HepG2 (cell line): ENCODE measurements around the gene IL1RAPL2. TPM values are rescaled to one million over a fixed set of nuclear protein-coding genes. Genes with fewer than 3 reads are reported as not detected.

Experiments used
- ATAC-seq: fragments of 200-7000 bp; cut with Tn5 transposase; 3 replicates; pipeline ENCODE4 v1.9.1; 2020; ENCODE audit warnings: mild to moderate bottlenecking, moderate library complexity
- BruUV-seq: library from RNA; stranded (reverse); fragments of 400-500 nt; replicated peaks from 2 replicates; lab custom pipeline; 2021; lab: Mats Ljungman, UMichigan
- CTCF ChIA-PET: fragments of 300-600 bp; formaldehyde crosslinking; extraction: SDS; loops from one replicate; lab custom pipeline; 2021; ENCODE audit warnings: low total read pairs, inconsistent platforms, low intra/inter-chr PET ratio; lab: Yijun Ruan, JAX
- POLR2A ChIA-PET: fragments of 350-600 bp; sonication (Branson Sonifier 250); formaldehyde crosslinking; loops from one replicate; lab custom pipeline; 2020; ENCODE audit warnings: antibody characterized with exemption, inconsistent platforms; lab: Yijun Ruan, JAX
- DNase-seq: peaks from one replicate; pipeline ENCODE4 v3.0.0-alpha.2; 2015; ENCODE audit warnings: low spot score
- FAIRE-seq: peaks from 3 replicates; lab custom pipeline; 2011; peaks lifted over from hg19 to GRCh38; lab: Jason Lieb, UNC
- H2AFZ ChIP-seq: one replicate; pipeline ENCODE4 v1.6.1; 2011; ENCODE audit warnings: low read length, inconsistent platforms
- H3K27ac ChIP-seq: fragments of 300-600 bp; 3 replicates; pipeline ENCODE4 v1.8.0; 2011; ENCODE audit warnings: mixed run types, mild to moderate bottlenecking, mixed read lengths, low read length, inconsistent platforms; ENCODE audit not compliant: insufficient read depth; ENCODE audit errors: extremely low read length
- H3K27me3 ChIP-seq, 2 experiments: fragments of 200-600 bp in 1 of 2; 2 replicates in 1 of 2; 3 replicates in 1 of 2; pipeline versions ENCODE4 v1.6.0 to v1.8.0; 2011; ENCODE audit warnings: low read length in 2 of 2, mild to moderate bottlenecking in 2 of 2, moderate library complexity in 2 of 2, inconsistent platforms in 1 of 2; ENCODE audit not compliant: insufficient read depth in 2 of 2, control insufficient read depth in 1 of 2
- H3K36me3 ChIP-seq, 2 experiments: fragments of 200-600 bp in 1 of 2; replicated peaks in 1 of 2; 2 replicates in 1 of 2; 3 replicates in 1 of 2; pipeline versions ENCODE4 v1.5.1 to v1.8.0; 2011; ENCODE audit warnings: low read length in 2 of 2, inconsistent platforms in 1 of 2; ENCODE audit not compliant: insufficient read depth in 2 of 2, control insufficient read depth in 1 of 2
- H3K4me1 ChIP-seq: 2 replicates; pipeline ENCODE4 v1.5.1; 2012; ENCODE audit warnings: low read length, inconsistent platforms; ENCODE audit not compliant: insufficient read depth
- H3K4me2 ChIP-seq: 2 replicates; pipeline ENCODE4 v1.6.0; 2011; ENCODE audit warnings: low read depth, low read length, inconsistent platforms
- H3K4me3 ChIP-seq, 3 experiments: fragments of 200-600 bp in 1 of 3; sonication (generic), shearing (Covaris generic) in 1 of 3; replicated peaks in 1 of 3; 2 replicates each; pipeline ENCODE4 v1.5.1; 2011 to 2016; ENCODE audit warnings: low read length in 3 of 3, inconsistent platforms in 2 of 3, low read depth in 2 of 3, mild to moderate bottlenecking in 2 of 3, control low read depth in 1 of 3, mixed read lengths in 1 of 3; ENCODE audit not compliant: insufficient read depth in 1 of 3
- H3K79me2 ChIP-seq: one replicate; pipeline ENCODE4 v1.6.1; 2011; ENCODE audit warnings: low read length, inconsistent platforms; ENCODE audit not compliant: insufficient read depth
- H3K9ac ChIP-seq: 2 replicates; pipeline ENCODE4 v1.6.0; 2011; ENCODE audit warnings: mild to moderate bottlenecking, low read depth, low read length, inconsistent platforms; ENCODE audit not compliant: insufficient read depth
- H3K9me3 ChIP-seq: 2 replicates; pipeline ENCODE4 v1.5.1; 2012; ENCODE audit warnings: mild to moderate bottlenecking, low read length
- H4K20me1 ChIP-seq: 2 replicates; pipeline ENCODE4 v1.6.0; 2011; ENCODE audit warnings: inconsistent platforms, mild to moderate bottlenecking, low read length, moderate library complexity; ENCODE audit not compliant: insufficient read depth
- JDP2 ChIP-seq: sonication (generic); formaldehyde crosslinking; IDR thresholded peaks from 2 replicates; pipeline ENCODE4 v1.8.1; 2022; ENCODE audit warnings: missing genetic modification reagents, borderline replicate concordance
- ZSCAN12 ChIP-seq: sonication (generic); formaldehyde crosslinking; IDR thresholded peaks from 2 replicates; pipeline ENCODE4 v1.9.0; 2021; ENCODE audit warnings: mild to moderate bottlenecking, missing genetic modification reagents
- WGBS: methylation state at CpG from one replicate; pipeline ENCODE4 v1.1.6; 2017; ENCODE audit warnings: low lambda C conversion rate; 5-methylcytosine and 5-hydroxymethylcytosine counted together
- in situ Hi-C: cut with HindIII; loops from 2 replicates; pipeline ENCODE4 v1.10.0; 2017; ENCODE audit warnings: low pct_unique_long_range_greater_than_20kb; ENCODE audit not compliant: extremely low pct_ligation_motif_present
- intact Hi-C: fragments of 100-400 bp; cut with micrococcal nuclease; formaldehyde crosslinking; loops from one replicate; pipeline ENCODE4 v1.10.0; 2022; ENCODE audit not compliant: unreplicated experiment
- polyA plus RNA-seq, 8 experiments: library from polyadenylated mRNA; depleted of rRNA in 3 of 8; stranded (reverse) in 7 of 8; unstranded in 1 of 8; fragments of >200 nt; fragmentation: Illumina TruSeq in 4 of 8; extraction: Trizol in 4 of 8; gene quantifications; 2 replicates each; pipeline versions ENCODE4 v1.2.1 to v1.2.3, GENCODE V29; 2011 to 2016; ENCODE audit warnings: low read depth in 4 of 8, missing spikeins in 1 of 8, mixed read lengths in 1 of 8; ENCODE audit not compliant: insufficient read depth in 1 of 8
- total RNA-seq, 5 experiments: library from RNA; depleted of rRNA; stranded (reverse); fragments of >200 nt; fragmentation: Illumina TruSeq; extraction: Trizol; gene quantifications; 2 replicates each; pipeline ENCODE4 v1.2.3, GENCODE V29; 2016; ENCODE audit warnings: low read depth in 1 of 5
- TF ChIP-seq, protein P1 (sequence below): sonication (generic); formaldehyde crosslinking; IDR thresholded peaks from 2 replicates; pipeline ENCODE4 v1.8.0; 2022; ENCODE audit warnings: mild to moderate bottlenecking, missing genetic modification reagents
- TF ChIP-seq, protein P2 (sequence below), 2 experiments: sonication (generic) in 1 of 2; formaldehyde crosslinking in 1 of 2; IDR thresholded peaks; 2 replicates each; pipeline versions ENCODE4 v1.4.0 to v1.6.1; 2016 to 2020; ENCODE audit warnings: borderline replicate concordance in 1 of 2, low read depth in 1 of 2, mild to moderate bottlenecking in 1 of 2, missing genetic modification reagents in 1 of 2
- TF ChIP-seq, protein P3 (sequence below): sonication (generic); formaldehyde crosslinking; IDR thresholded peaks from 2 replicates; pipeline ENCODE4 v1.8.1; 2022; ENCODE audit warnings: mild to moderate bottlenecking, missing genetic modification reagents
- TF ChIP-seq, protein P4 (sequence below): sonication (generic); formaldehyde crosslinking; IDR thresholded peaks from 2 replicates; pipeline ENCODE4 v1.5.0; 2020; ENCODE audit warnings: missing genetic modification reagents

Gene IL1RAPL2
- total and polyA plus RNA-seq, 2 of the 13 experiments (the other 11 are each of a cell fraction or from before 2014, with no cell fraction given) = not detected

DNA sequence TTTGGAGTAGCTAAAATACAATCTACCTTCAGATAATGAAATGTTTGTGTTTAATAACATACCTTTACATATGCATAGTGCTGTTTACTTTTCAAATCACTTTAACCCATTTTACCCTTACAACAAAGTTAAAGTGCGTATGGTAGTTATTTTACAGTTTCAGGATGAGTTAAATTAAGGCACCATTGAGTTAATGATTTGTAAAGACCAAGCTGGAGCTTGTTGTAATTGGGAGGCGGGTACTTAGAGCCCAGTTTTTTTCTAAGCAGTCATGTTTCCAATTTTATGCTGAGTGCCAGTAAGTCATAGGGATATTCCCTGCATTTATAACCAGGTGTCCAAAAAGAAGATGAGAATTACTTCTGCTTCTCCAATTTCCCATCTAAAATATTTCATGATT lies 1172.2 kb downstream of the IL1RAPL2 start:
- ATAC-seq (no peak), DNase-seq (no peak), FAIRE-seq (no peak)
- H2AFZ ChIP-seq = no peak overlapping the region
- no TSS peak for BruUV-seq
- 5% methylated on average over 2 of the region's 2 CpGs for WGBS
- no peaks in the 10 kb centered on the region for H3K79me2 ChIP-seq
- H3K4me3 ChIP-seq = no peak overlapping the region
- in situ Hi-C loops (no loop called here), intact Hi-C loops (no loop called here)
- H3K4me2 ChIP-seq = no peak overlapping the region
- TF ChIP-seq ZSCAN12 (CRISPR knock-in tag) = no peak
- TF ChIP-seq, protein P1, sequence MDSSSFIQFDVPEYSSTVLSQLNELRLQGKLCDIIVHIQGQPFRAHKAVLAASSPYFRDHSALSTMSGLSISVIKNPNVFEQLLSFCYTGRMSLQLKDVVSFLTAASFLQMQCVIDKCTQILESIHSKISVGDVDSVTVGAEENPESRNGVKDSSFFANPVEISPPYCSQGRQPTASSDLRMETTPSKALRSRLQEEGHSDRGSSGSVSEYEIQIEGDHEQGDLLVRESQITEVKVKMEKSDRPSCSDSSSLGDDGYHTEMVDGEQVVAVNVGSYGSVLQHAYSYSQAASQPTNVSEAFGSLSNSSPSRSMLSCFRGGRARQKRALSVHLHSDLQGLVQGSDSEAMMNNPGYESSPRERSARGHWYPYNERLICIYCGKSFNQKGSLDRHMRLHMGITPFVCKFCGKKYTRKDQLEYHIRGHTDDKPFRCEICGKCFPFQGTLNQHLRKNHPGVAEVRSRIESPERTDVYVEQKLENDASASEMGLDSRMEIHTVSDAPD (CRISPR knock-in tag) = no peak
- TF ChIP-seq, protein P2, sequence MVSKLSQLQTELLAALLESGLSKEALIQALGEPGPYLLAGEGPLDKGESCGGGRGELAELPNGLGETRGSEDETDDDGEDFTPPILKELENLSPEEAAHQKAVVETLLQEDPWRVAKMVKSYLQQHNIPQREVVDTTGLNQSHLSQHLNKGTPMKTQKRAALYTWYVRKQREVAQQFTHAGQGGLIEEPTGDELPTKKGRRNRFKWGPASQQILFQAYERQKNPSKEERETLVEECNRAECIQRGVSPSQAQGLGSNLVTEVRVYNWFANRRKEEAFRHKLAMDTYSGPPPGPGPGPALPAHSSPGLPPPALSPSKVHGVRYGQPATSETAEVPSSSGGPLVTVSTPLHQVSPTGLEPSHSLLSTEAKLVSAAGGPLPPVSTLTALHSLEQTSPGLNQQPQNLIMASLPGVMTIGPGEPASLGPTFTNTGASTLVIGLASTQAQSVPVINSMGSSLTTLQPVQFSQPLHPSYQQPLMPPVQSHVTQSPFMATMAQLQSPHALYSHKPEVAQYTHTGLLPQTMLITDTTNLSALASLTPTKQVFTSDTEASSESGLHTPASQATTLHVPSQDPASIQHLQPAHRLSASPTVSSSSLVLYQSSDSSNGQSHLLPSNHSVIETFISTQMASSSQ (IDR thresholded peaks at IDR 0.05; ENCODE audit: low read depth) = no peak
- TF ChIP-seq, protein P2 (CRISPR knock-in tag; IDR thresholded peaks at IDR 0.05; ENCODE audit: borderline replicate concordance) = no peak
- TF ChIP-seq JDP2 (CRISPR knock-in tag) = no peak
- TF ChIP-seq, protein P3, sequence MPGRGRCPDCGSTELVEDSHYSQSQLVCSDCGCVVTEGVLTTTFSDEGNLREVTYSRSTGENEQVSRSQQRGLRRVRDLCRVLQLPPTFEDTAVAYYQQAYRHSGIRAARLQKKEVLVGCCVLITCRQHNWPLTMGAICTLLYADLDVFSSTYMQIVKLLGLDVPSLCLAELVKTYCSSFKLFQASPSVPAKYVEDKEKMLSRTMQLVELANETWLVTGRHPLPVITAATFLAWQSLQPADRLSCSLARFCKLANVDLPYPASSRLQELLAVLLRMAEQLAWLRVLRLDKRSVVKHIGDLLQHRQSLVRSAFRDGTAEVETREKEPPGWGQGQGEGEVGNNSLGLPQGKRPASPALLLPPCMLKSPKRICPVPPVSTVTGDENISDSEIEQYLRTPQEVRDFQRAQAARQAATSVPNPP (CRISPR knock-in tag) = no peak
- TF ChIP-seq, protein P4, sequence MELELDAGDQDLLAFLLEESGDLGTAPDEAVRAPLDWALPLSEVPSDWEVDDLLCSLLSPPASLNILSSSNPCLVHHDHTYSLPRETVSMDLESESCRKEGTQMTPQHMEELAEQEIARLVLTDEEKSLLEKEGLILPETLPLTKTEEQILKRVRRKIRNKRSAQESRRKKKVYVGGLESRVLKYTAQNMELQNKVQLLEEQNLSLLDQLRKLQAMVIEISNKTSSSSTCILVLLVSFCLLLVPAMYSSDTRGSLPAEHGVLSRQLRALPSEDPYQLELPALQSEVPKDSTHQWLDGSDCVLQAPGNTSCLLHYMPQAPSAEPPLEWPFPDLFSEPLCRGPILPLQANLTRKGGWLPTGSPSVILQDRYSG (CRISPR knock-in tag) = no peak
- POLR2A ChIA-PET = no interaction called here
- H3K36me3 ChIP-seq = no peaks in the 10 kb centered on the region
- no peaks in the 10 kb centered on the region for H4K20me1 ChIP-seq
- CTCF ChIA-PET = no interaction called here
- no peaks in the 10 kb centered on the region for H3K9me3 ChIP-seq
- no peaks in the 10 kb centered on the region for H3K27me3 ChIP-seq
- no peak overlapping the region for H3K9ac ChIP-seq
- H3K4me1 ChIP-seq = no peaks in the 10 kb centered on the region
- no peak overlapping the region for H3K27ac ChIP-seq
